IMR-90 (cell line): ENCODE results near the gene CFD. TPM values are rescaled to one million over a fixed set of nuclear protein-coding genes. Genes with fewer than 3 reads are reported as not detected.
A peak's percentile ranks its signal among the peaks of the same experiment; 100 is the strongest.

Experiments used
- ATAC-seq: fragments of 200-7000 bp; cut with Tn5 transposase; 2 replicates; pipeline ENCODE4 v1.9.1; 2020; ENCODE audit warnings: low read depth, mild to moderate bottlenecking, moderate library complexity
- BruUV-seq: library from RNA; stranded (reverse); fragments of 400-500 nt; replicated peaks from 2 replicates; lab custom pipeline; 2021; lab: Mats Ljungman, UMichigan
- CTCF ChIA-PET: fragments of 300-600 bp; formaldehyde crosslinking; extraction: SDS; loops from one replicate; lab custom pipeline; 2021; ENCODE audit warnings: antibody characterized with exemption; lab: Yijun Ruan, JAX
- POLR2A ChIA-PET: fragments of 300-600 bp; sonication (Branson Sonifier 250); formaldehyde crosslinking; loops from one replicate; lab custom pipeline; 2022; ENCODE audit warnings: antibody characterized with exemption; ENCODE audit not compliant: unreplicated experiment; lab: Charles Lee
- DNase-seq: peaks from one replicate; pipeline ENCODE4 v3.0.0; 2013
- H2AFZ ChIP-seq: replicated peaks from 2 replicates; pipeline ENCODE3; 2013; ENCODE audit warnings: low read length, mild to moderate bottlenecking; ENCODE audit not compliant: poor library complexity
- H2AK5ac ChIP-seq: 2 replicates; pipeline ENCODE4 v1.6.1; 2013; ENCODE audit warnings: low read depth, low read length, inconsistent platforms
- H2AK9ac ChIP-seq: replicated peaks from 2 replicates; pipeline ENCODE3; 2013; ENCODE audit warnings: mild to moderate bottlenecking, low read depth, low read length, moderate library complexity; ENCODE audit not compliant: poor library complexity
- H2BK120ac ChIP-seq: 2 replicates; pipeline ENCODE4 v1.6.1; 2013; ENCODE audit warnings: low read depth, low read length, inconsistent platforms
- H2BK15ac ChIP-seq: 3 replicates; pipeline ENCODE4 v1.6.1; 2013; ENCODE audit warnings: low read depth, low read length, inconsistent platforms
- H2BK20ac ChIP-seq: 2 replicates; pipeline ENCODE4 v1.6.1; 2013; ENCODE audit warnings: low read depth, mild to moderate bottlenecking, inconsistent platforms, low read length, moderate library complexity
- H2BK5ac ChIP-seq: 2 replicates; pipeline ENCODE4 v1.6.1; 2013; ENCODE audit warnings: mild to moderate bottlenecking, low read depth, low read length, inconsistent platforms; ENCODE audit not compliant: poor library complexity, severe bottlenecking
- H3K14ac ChIP-seq: replicated peaks from 2 replicates; pipeline ENCODE4 v1.6.1; 2013; ENCODE audit warnings: low read depth, low read length, inconsistent platforms
- H3K18ac ChIP-seq: 2 replicates; pipeline ENCODE4 v1.6.1; 2013; ENCODE audit warnings: low read depth, low read length, control low read depth
- H3K23ac ChIP-seq: 2 replicates; pipeline ENCODE4 v1.6.1; 2013; ENCODE audit warnings: low read depth, low read length, inconsistent platforms
- H3K27ac ChIP-seq: 2 replicates; pipeline ENCODE4 v1.5.1; 2013; ENCODE audit warnings: mild to moderate bottlenecking, control low read depth, low read length; ENCODE audit not compliant: insufficient read depth
- H3K27me3 ChIP-seq: 2 replicates; pipeline ENCODE4 v1.6.1; 2013; ENCODE audit warnings: low read length; ENCODE audit not compliant: control insufficient read depth, insufficient read depth
- H3K36me3 ChIP-seq: 2 replicates; pipeline ENCODE4 v1.6.1; 2013; ENCODE audit warnings: low read length, mixed read lengths; ENCODE audit not compliant: control insufficient read depth, insufficient read depth
- H3K4ac ChIP-seq: 2 replicates; pipeline ENCODE4 v1.6.1; 2013; ENCODE audit warnings: low read depth, low read length, inconsistent platforms
- H3K4me1 ChIP-seq: 2 replicates; pipeline ENCODE4 v1.6.1; 2013; ENCODE audit warnings: low read length, mixed read lengths; ENCODE audit not compliant: control insufficient read depth, insufficient read depth
- H3K4me2 ChIP-seq: 2 replicates; pipeline ENCODE4 v1.6.1; 2013; ENCODE audit warnings: low read depth, mild to moderate bottlenecking, control low read depth, low read length, moderate library complexity
- H3K4me3 ChIP-seq: 2 replicates; pipeline ENCODE4 v1.5.1; 2013; ENCODE audit warnings: low read depth, mild to moderate bottlenecking, control low read depth, low read length, moderate library complexity; ENCODE audit not compliant: insufficient read depth
- H3K56ac ChIP-seq: 2 replicates; pipeline ENCODE4 v1.6.1; 2013; ENCODE audit warnings: low read length, inconsistent platforms; ENCODE audit not compliant: insufficient read depth; ENCODE audit errors: extremely low read depth
- H3K79me1 ChIP-seq, 2 experiments: 2 replicates each; pipeline ENCODE4 v1.6.1; 2013; ENCODE audit warnings: low read length in 2 of 2, inconsistent platforms in 1 of 2, low read depth in 1 of 2
- H3K9ac ChIP-seq: 2 replicates; pipeline ENCODE4 v1.6.1; 2013; ENCODE audit warnings: low read depth, low read length, control low read depth
- H3K9me1 ChIP-seq: 2 replicates; pipeline ENCODE4 v1.6.1; 2013; ENCODE audit warnings: low read length, inconsistent platforms; ENCODE audit not compliant: insufficient read depth
- H3K9me3 ChIP-seq: 2 replicates; pipeline ENCODE4 v1.6.1; 2013; ENCODE audit warnings: low read length; ENCODE audit not compliant: control insufficient read depth, insufficient read depth
- H4K20me1 ChIP-seq: 2 replicates; pipeline ENCODE4 v1.6.1; 2013; ENCODE audit warnings: low read length, inconsistent platforms; ENCODE audit not compliant: insufficient read depth
- H4K5ac ChIP-seq: 2 replicates; pipeline ENCODE4 v1.6.1; 2013; ENCODE audit warnings: mild to moderate bottlenecking, low read depth, low read length, control low read depth
- H4K8ac ChIP-seq, 2 experiments: 2 replicates each; pipeline ENCODE4 v1.6.1; 2013; ENCODE audit warnings: low read depth in 2 of 2, low read length in 2 of 2, control low read depth in 1 of 2, inconsistent platforms in 1 of 2
- H4K91ac ChIP-seq: 2 replicates; pipeline ENCODE4 v1.6.1; 2013; ENCODE audit warnings: low read depth, low read length, inconsistent platforms; ENCODE audit not compliant: insufficient read depth
- CEBPB ChIP-seq: IDR thresholded peaks from 2 replicates; pipeline ENCODE4 v1.6.1; 2012; ENCODE audit warnings: low read depth, low read length, improper control_type of control experiment
- USF2 ChIP-seq: fragments of 150-350 bp; IDR thresholded peaks from 2 replicates; pipeline ENCODE4 v1.6.1; 2017; ENCODE audit warnings: mild to moderate bottlenecking, antibody characterized with exemption, low read length, low read depth
- whole genome bisulfite sequencing, 2 experiments: methylation state at CpG; one replicate each; pipeline versions ENCODE4 v1.1.5 to v1.1.7; 2013; ENCODE audit warnings: missing lambda C conversion rate in 2 of 2; ENCODE audit not compliant: insufficient read length in 1 of 2; ENCODE audit errors: extremely low coverage in 2 of 2; 5-methylcytosine and 5-hydroxymethylcytosine counted together
- dilution Hi-C: fragments of 300-500 bp; cut with HindIII; formaldehyde crosslinking; loops from one replicate; pipeline ENCODE4 v1.14.3; 2018; ENCODE audit warnings: low sequenced_read_pairs; ENCODE audit not compliant: unreplicated experiment
- in situ Hi-C: fragments of 300-500 bp; cut with MboI; formaldehyde crosslinking; loops from 3 replicates; pipeline ENCODE4 v1.14.3; 2019; ENCODE audit warnings: low sequenced_read_pairs, inconsistent platforms, mixed read lengths
- intact Hi-C: fragments of 100-400 bp; cut with micrococcal nuclease; formaldehyde crosslinking; loops from 2 replicates; pipeline ENCODE4 v1.10.0; 2022
- polyA plus RNA-seq, 3 experiments: library from polyadenylated mRNA; depleted of rRNA; stranded (reverse); fragments of >200 nt; gene quantifications; 2 replicates each; pipeline ENCODE4 v1.2.3, GENCODE V29; 2012; ENCODE audit warnings: low replicate concordance in 1 of 3
- total RNA-seq: library from RNA; depleted of rRNA; stranded (reverse); fragments of >200 nt; gene quantifications from 2 replicates; pipeline ENCODE4 v1.2.3, GENCODE V29; 2012

Gene CFD
- total and polyA plus RNA-seq, 2 of the 4 experiments (the other 2 are of a cell fraction): 1.4 to 2.8 TPM

- H3K4ac ChIP-seq: no peak overlapping the region
- no peak overlapping the region for H3K23ac ChIP-seq
- H2AK9ac ChIP-seq: no peak overlapping the region
- no peak overlapping the region for H3K14ac ChIP-seq
- H2AK5ac ChIP-seq: no peak overlapping the region; the same call in 1 of the 2 replicates
- H4K8ac ChIP-seq: no peak overlapping the region
- H3K4me2 ChIP-seq: no peak overlapping the region; the same call in 1 of the 2 replicates
- TF ChIP-seq CEBPB (0 out of 2 replicates have a peak, but pooled peaks have one; percentile 4), USF2 (no peak)
- no peak overlapping the region for H4K91ac ChIP-seq
- H2BK15ac ChIP-seq: no peak overlapping the region
- H4K20me1 ChIP-seq: no peaks in the 10 kb centered on the region
- H3K9me1 ChIP-seq: no peaks in the 10 kb centered on the region
- no peak overlapping the region for H3K9ac ChIP-seq
- H3K4me3 ChIP-seq: no peak overlapping the region
- CTCF ChIA-PET: no interaction called here
- H3K4me1 ChIP-seq: peaks cover 3% of the 10 kb centered on the region; the same call in 1 of the 2 replicates
- ATAC-seq (0 out of 2 replicates have a peak, but pooled peaks have one; percentile 18), DNase-seq (no peak)
- peaks cover 2% of the 10 kb centered on the region; the same call in 1 of the 2 replicates for H3K27me3 ChIP-seq
- intact Hi-C loops (no loop called here), dilution Hi-C loops (no loop called here), in situ Hi-C loops (no loop called here)
- H3K79me1 ChIP-seq: no peaks in the 10 kb centered on the region
- H3K27ac ChIP-seq: no peak overlapping the region
- H2BK5ac ChIP-seq: no peak overlapping the region
- no peak overlapping the region for H3K56ac ChIP-seq
- BruUV-seq: no TSS peak
- H4K5ac ChIP-seq: no peak overlapping the region
- peak overlapping the region; percentile 2 for H2AFZ ChIP-seq
- no peak overlapping the region for H2BK120ac ChIP-seq
- POLR2A ChIA-PET: no interaction called here
- no peaks in the 10 kb centered on the region for H3K9me3 ChIP-seq
- H3K18ac ChIP-seq: no peak overlapping the region
- H2BK20ac ChIP-seq: no peak overlapping the region
- 60% methylated on average over 4 of the region's 12 CpGs; no CpG with 5 or more reads in 1 of the 2 experiments for WGBS, 2 experiments
- no peaks in the 10 kb centered on the region for H3K36me3 ChIP-seq
Observed at GRCh38 chr19:823565-824121, 35.8 kb upstream of the CFD start.
